ENCODE results near the gene NT5DC1.

DNA sequence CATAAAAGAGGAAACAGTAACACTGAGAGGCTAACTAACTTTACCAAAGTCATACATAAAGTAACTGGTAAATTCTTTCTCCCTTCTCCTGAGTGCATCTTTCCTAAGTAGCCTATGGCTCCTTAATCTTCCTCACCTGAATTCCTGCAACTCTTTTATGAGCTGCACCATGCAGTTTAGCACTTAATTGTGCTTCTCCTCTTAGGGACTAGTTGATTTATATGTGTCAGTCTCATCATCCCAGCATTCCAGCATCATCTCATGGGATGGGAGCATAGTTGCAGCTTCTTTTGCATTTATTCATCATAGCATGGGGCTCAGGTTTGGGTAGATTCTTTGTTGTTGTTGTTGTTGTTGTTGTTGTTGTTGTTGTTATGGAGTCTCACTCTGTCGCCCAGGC, 182.5 kb downstream of the NT5DC1 start:
- TF ChIP-seq, protein P1, sequence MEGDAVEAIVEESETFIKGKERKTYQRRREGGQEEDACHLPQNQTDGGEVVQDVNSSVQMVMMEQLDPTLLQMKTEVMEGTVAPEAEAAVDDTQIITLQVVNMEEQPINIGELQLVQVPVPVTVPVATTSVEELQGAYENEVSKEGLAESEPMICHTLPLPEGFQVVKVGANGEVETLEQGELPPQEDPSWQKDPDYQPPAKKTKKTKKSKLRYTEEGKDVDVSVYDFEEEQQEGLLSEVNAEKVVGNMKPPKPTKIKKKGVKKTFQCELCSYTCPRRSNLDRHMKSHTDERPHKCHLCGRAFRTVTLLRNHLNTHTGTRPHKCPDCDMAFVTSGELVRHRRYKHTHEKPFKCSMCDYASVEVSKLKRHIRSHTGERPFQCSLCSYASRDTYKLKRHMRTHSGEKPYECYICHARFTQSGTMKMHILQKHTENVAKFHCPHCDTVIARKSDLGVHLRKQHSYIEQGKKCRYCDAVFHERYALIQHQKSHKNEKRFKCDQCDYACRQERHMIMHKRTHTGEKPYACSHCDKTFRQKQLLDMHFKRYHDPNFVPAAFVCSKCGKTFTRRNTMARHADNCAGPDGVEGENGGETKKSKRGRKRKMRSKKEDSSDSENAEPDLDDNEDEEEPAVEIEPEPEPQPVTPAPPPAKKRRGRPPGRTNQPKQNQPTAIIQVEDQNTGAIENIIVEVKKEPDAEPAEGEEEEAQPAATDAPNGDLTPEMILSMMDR (IDR thresholded peaks at IDR 0.05): no peak
- TF ChIP-seq POLR2A (IDR thresholded peaks at IDR 0.05): no peak
- TF ChIP-seq EP300 (IDR thresholded peaks at IDR 0.05): no peak
